Transverse colon (tissue), 3 donors: Measurements from ENCODE around the gene TDG.
"Not testable (repeated sequence)": the region's sequence is repeated elsewhere in the genome, so short reads cannot be mapped to it uniquely, and the experiment has no call there.

Experiments
- CTCF ChIP-seq, 5 experiments: fragments of 200-600 bp in 3 of 5; fragments of 450-650 bp in 2 of 5; sonication (generic) in 3 of 5; IDR thresholded peaks; 1 replicate in 2 of 5; 2 replicates in 3 of 5; pipeline ENCODE4 v1.5.1; 2016 to 2017; ENCODE audit warnings: antibody characterized with exemption in 5 of 5, inconsistent platforms in 3 of 5, mild to moderate bottlenecking in 2 of 5, moderate library complexity in 1 of 5
- EP300 ChIP-seq: sonication (generic); formaldehyde crosslinking; IDR thresholded peaks from one replicate; pipeline ENCODE4 v1.6.1; 2017; ENCODE audit warnings: antibody characterized with exemption, low read depth

GRCh38 chr12:104030596-104030995 lies 64.9 kb downstream of the TDG start:
- not testable (repeated sequence) for TF ChIP-seq CTCF (IDR thresholded peaks at IDR 0.05); EP300
